ENCODE data around the gene RAB13.
"Not testable (repeated sequence)": the region's sequence is repeated elsewhere in the genome, so short reads cannot be mapped to it uniquely, and the experiment has no call there.

The RAB13 gene

DNA sequence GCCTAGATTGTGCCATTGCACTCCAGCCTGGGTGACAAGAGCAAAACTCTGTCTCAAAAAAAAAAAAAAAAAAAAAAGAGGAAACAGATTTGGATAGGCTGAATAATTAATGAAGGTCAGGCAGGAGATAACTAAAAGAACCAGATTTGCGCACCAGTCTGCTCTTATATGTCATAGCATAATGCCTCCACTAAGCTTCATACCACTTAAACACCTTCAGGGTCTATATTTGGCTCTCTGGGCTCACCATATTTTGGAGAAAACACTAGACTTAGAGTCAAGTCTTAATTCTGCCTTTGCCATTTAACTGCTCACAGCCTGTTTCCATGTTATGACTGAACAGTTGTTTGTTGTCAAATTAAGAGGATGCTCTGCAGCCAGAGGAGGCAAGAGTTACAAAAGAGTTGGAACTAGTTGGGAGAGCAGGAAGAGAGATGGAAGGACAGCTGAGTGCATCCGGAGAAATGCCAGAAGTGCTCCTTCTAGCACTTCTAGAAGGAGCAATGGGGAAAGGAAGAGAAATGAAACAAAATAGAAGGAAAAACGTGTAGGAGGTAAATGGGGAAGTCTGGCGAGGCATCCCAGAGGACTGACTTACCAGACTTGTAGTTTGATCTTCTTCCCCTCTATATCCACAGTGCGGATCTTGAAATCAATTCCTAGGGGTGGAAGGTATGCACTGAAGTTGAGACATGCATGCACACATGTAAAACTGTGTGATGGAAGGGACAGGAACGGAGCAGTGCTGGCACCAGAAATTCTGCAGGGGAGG, 1.8 kb downstream of the RAB13 start:
- peak overlapping the region; percentile 91 to 97 (median 96) for H3K4me3 Mint-ChIP-seq
- H3K4me1 Mint-ChIP-seq: peaks cover 19% of the 10 kb centered on the region
- H3K9me3 Mint-ChIP-seq: no peaks in the 10 kb centered on the region
- no peaks in the 10 kb centered on the region for H3K27me3 Mint-ChIP-seq (ENCODE audit: low read depth)
- peak overlapping the region; percentile 80 to 91 (median 90) for H3K27ac Mint-ChIP-seq
- H3K36me3 Mint-ChIP-seq (ENCODE audit: low read depth): peaks cover 27% of the 10 kb centered on the region
- TF ChIP-seq, protein P1, sequence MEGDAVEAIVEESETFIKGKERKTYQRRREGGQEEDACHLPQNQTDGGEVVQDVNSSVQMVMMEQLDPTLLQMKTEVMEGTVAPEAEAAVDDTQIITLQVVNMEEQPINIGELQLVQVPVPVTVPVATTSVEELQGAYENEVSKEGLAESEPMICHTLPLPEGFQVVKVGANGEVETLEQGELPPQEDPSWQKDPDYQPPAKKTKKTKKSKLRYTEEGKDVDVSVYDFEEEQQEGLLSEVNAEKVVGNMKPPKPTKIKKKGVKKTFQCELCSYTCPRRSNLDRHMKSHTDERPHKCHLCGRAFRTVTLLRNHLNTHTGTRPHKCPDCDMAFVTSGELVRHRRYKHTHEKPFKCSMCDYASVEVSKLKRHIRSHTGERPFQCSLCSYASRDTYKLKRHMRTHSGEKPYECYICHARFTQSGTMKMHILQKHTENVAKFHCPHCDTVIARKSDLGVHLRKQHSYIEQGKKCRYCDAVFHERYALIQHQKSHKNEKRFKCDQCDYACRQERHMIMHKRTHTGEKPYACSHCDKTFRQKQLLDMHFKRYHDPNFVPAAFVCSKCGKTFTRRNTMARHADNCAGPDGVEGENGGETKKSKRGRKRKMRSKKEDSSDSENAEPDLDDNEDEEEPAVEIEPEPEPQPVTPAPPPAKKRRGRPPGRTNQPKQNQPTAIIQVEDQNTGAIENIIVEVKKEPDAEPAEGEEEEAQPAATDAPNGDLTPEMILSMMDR (IDR thresholded peaks at IDR 0.05; ENCODE audit: unreplicated experiment in 3 of 3): no peak

DNA sequence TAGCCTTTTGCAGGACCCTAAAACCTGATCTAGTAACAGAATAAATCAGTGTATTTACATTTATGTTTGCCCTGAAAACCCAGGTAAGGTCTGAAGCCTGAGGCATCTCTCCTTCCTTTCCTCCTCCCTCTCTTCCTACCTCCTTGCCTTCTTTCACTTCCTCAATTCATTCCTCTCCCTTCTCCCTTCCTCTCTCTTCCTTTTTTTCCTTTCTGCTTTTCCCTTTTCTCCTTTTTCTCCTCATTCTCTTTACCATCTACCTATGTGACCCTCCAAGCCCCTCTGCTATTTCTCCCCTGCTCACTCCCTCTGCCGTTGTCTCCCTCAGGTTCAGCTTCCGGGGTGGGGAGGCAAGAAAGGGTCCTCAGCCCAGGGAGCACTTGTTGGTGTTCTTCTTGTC, 4.4 kb downstream of the RAB13 start:
- peaks cover 34% of the 10 kb centered on the region for H3K4me1 Mint-ChIP-seq
- H3K9me3 Mint-ChIP-seq; H3K27ac Mint-ChIP-seq; H3K27me3 Mint-ChIP-seq (ENCODE audit: low read depth): not testable (repeated sequence)
- peak overlapping the region in 1 of 3 experiments; percentile 12 for H3K4me3 Mint-ChIP-seq
- peaks cover 36% of the 10 kb centered on the region for H3K36me3 Mint-ChIP-seq (ENCODE audit: low read depth)

GRCh38 chr1:153979091-153979490, 7.0 kb downstream of the RAB13 start:
- Mint-ChIP-seq H3K4me1 (peaks cover 31% of the 10 kb centered on the region), H3K27ac (peak overlapping the region; percentile 45 to 99 (median 97)), H3K36me3 (ENCODE audit: low read depth) (peaks cover 56% of the 10 kb centered on the region), H3K4me3 (peak overlapping the region; percentile 90 to 100 (median 99))
- H3K27me3 Mint-ChIP-seq (ENCODE audit: low read depth); H3K9me3 Mint-ChIP-seq: not testable (repeated sequence)

- TF ChIP-seq, protein P1 (IDR thresholded peaks at IDR 0.05; ENCODE audit: unreplicated experiment in 3 of 3): no peak
- Mint-ChIP-seq H3K9me3 (no peaks in the 10 kb centered on the region), H3K36me3 (ENCODE audit: low read depth) (peaks cover 57% of the 10 kb centered on the region), H3K4me1 (peaks cover 30% of the 10 kb centered on the region), H3K4me3 (peak overlapping the region; percentile 90 to 100 (median 99)), H3K27ac (peak overlapping the region; percentile 97 to 99 (median 99)), H3K27me3 (ENCODE audit: low read depth) (no peaks in the 10 kb centered on the region)
These were observed 7.7 kb downstream of the RAB13 start for GRCh38 chr1:153978274-153978909.

DNA sequence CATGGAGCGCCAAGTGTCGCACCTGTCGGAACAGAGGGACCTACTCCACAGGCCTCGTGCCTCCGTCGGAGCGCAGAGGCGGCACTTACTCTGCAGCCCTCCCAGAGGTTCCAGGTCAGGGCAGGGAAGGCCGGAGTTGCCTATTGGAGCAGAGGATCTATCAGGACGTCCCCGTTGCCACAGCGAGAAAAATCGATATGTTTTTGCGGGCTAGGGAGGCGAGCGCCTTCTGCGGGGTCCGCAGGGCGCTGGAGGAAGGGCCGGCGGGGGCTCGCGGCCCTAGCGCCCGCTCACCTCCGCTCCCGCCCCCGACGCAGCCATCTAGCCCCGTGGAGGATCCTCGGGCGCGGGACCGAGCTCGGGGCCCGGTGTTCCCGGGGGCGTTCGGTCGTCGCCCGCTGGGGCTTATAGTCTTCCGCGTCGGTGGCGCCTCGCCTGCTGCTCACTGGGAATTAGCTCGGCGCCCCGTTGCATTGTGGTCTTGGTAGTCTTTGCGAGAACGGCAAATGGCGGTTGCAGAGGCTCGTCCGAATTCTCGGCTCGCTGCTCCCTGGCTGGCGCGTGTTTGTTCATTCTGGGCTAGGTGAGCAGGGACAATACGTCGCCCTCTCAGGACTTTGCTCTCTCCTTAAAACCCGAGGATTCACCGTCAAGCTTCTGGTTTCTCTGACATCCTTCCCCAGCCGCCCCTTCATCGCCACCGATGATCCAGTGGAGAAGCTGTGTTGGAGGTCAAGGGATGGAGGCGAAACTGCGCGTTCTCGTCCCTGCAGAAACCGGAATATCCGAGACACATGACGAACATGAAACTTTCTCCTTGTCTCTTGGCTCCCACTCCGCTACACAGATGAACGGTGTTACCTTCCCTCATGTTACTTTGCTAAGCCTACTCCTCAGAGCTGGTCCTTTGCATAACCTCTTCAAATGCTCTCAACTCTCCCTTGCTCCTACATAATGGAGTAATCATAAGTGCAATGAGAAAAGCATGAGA, 8.6 kb downstream of the RAB13 start, which contains the start of gene JTB:
JTB (minus strand) TSS at position 425 of the 991 bp plus-strand sequence; CDS start at position 3, 422 bp downstream.
- no peaks in the 10 kb centered on the region for H3K9me3 Mint-ChIP-seq
- H3K36me3 Mint-ChIP-seq (ENCODE audit: low read depth): peaks cover 54% of the 10 kb centered on the region
- peak within 1 kb of the TSS; percentile 90 to 100 (median 99) for H3K4me3 Mint-ChIP-seq
- TF ChIP-seq, protein P1 (IDR thresholded peaks at IDR 0.05; ENCODE audit: unreplicated experiment in 3 of 3): no peak
- H3K27me3 Mint-ChIP-seq (ENCODE audit: low read depth): no peaks in the 10 kb centered on the region
- H3K27ac Mint-ChIP-seq: peak within 1 kb of the TSS; percentile 97 to 99 (median 99)
- H3K4me1 Mint-ChIP-seq: peaks cover 30% of the 10 kb centered on the region

DNA sequence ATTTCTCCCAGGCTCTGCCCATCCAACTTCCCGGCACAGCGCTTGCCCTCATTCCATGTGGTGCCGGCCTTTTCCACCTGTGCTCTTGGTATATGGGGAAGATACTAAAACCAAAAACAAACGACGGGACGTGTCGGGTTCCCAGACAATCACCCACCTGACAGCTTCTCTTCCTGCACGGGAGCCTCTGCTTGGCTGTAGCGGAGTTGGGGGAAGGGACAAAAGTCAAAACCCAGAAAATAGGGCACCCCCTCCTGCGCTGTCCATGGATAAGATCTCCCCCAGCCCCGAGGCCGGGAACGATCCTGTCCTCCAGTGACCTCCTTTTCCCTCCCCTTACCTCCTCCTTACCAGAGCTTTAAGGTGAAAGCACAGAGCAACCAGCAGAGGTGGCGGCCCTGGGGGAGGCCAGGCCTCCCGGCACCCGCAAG, 9.3 kb downstream of the RAB13 start:
- peak overlapping the region; percentile 90 to 100 (median 99) for H3K4me3 Mint-ChIP-seq
- H3K27ac Mint-ChIP-seq: peak overlapping the region; percentile 90 to 99 (median 97)
- H3K36me3 Mint-ChIP-seq (ENCODE audit: low read depth): peaks cover 51% of the 10 kb centered on the region
- peaks cover 30% of the 10 kb centered on the region for H3K4me1 Mint-ChIP-seq
- TF ChIP-seq, protein P1 (IDR thresholded peaks at IDR 0.05; ENCODE audit: unreplicated experiment in 3 of 3): no peak
- H3K9me3 Mint-ChIP-seq: no peaks in the 10 kb centered on the region
- H3K27me3 Mint-ChIP-seq (ENCODE audit: low read depth): no peaks in the 10 kb centered on the region

Measured in nephron (organoid).